PFSK-1 (cell line): ENCODE measurements around the gene NMT2.

Experiments
- FOXP2 ChIP-seq: optimal IDR thresholded peaks from 2 replicates; pipeline ENCODE3; 2011; ENCODE audit warnings: borderline replicate concordance, control low read depth, inconsistent platforms; ENCODE audit not compliant: insufficient read depth; ENCODE audit errors: extremely low read length, extremely low read depth
- POLR2AphosphoS5 ChIP-seq: IDR thresholded peaks from 2 replicates; pipeline ENCODE4 v1.6.1; 2012; ENCODE audit warnings: low read depth, mild to moderate bottlenecking, control low read depth, low read length, moderate library complexity
- SIN3A ChIP-seq: IDR thresholded peaks from 2 replicates; pipeline ENCODE4 v1.6.1; 2012; ENCODE audit warnings: mild to moderate bottlenecking, low read length, moderate library complexity, borderline replicate concordance; ENCODE audit not compliant: insufficient read depth
- TAF1 ChIP-seq: IDR thresholded peaks from 2 replicates; pipeline ENCODE4 v1.6.1; 2012; ENCODE audit warnings: low read length, control low read depth, borderline replicate concordance; ENCODE audit not compliant: insufficient read depth
- TF ChIP-seq, protein P1 (sequence below), 2 experiments: IDR thresholded peaks; 2 replicates each; pipeline versions ENCODE4 v1.6.1 to v1.8.0; 2011 to 2012; ENCODE audit warnings: low read depth in 2 of 2, low read length in 2 of 2, control low read depth in 1 of 2, inconsistent platforms in 1 of 2, mild to moderate bottlenecking in 1 of 2, moderate library complexity in 1 of 2; ENCODE audit not compliant: insufficient read depth in 1 of 2

DNA sequence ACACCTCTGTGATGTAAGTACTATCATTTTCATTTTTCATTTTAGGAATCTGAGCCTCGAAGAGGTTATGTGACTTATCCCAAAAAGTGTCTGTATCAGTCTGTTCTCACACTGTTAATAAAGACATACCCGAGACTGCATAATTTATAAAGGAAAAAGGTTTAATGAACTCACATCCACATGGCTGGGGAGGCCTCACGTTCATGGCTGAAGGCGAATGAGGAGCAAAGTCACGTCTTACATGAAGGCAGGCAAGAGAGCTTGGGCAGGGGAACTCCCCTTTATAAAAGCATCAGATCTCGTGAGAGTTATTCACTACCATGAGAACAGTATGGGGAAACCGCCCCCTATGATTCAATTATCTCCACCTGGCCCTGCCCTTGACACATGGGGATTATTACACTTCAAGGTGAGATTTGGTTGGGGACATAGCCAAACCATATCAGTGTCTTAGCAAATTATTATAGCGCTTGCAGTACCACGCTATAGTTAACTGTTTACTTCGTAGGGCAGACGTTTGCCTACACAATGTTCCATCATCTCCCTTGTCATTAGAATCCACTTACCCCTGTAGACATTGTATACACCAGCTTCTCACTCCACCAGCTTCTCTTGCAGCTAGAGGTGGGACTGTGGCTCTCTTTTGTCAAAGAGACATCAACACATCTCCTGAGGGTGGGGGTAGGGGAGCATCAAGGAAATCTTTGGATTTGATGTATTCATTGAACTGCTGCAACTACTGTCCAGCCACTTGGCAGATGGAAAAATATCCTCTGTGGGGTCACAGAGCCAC lies 15.4 kb upstream of the NMT2 start:
- TF ChIP-seq POLR2AphosphoS5 (no peak), SIN3A (no peak), FOXP2 (no peak), TAF1 (no peak)
- TF ChIP-seq, protein P1, sequence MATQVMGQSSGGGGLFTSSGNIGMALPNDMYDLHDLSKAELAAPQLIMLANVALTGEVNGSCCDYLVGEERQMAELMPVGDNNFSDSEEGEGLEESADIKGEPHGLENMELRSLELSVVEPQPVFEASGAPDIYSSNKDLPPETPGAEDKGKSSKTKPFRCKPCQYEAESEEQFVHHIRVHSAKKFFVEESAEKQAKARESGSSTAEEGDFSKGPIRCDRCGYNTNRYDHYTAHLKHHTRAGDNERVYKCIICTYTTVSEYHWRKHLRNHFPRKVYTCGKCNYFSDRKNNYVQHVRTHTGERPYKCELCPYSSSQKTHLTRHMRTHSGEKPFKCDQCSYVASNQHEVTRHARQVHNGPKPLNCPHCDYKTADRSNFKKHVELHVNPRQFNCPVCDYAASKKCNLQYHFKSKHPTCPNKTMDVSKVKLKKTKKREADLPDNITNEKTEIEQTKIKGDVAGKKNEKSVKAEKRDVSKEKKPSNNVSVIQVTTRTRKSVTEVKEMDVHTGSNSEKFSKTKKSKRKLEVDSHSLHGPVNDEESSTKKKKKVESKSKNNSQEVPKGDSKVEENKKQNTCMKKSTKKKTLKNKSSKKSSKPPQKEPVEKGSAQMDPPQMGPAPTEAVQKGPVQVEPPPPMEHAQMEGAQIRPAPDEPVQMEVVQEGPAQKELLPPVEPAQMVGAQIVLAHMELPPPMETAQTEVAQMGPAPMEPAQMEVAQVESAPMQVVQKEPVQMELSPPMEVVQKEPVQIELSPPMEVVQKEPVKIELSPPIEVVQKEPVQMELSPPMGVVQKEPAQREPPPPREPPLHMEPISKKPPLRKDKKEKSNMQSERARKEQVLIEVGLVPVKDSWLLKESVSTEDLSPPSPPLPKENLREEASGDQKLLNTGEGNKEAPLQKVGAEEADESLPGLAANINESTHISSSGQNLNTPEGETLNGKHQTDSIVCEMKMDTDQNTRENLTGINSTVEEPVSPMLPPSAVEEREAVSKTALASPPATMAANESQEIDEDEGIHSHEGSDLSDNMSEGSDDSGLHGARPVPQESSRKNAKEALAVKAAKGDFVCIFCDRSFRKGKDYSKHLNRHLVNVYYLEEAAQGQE (IDR thresholded peaks at IDR 0.05; ENCODE audit: insufficient read depth in 1 of 2, low read depth in 2 of 2, low read length in 2 of 2): no peak
